Activated CD8-positive, alpha-beta T cell treated with anti-CD3 and anti-CD28 coated beads for 36 hours (primary cell): Measurements from ENCODE around the gene BOC. TPM values are rescaled to one million over a fixed set of nuclear protein-coding genes. Genes with fewer than 3 reads are reported as not detected.

ENCODE experiments used
- ATAC-seq: fragments of 200-7000 bp; cut with Tn5 transposase; one replicate; pipeline ENCODE4 v1.10.0; 2021; ENCODE audit warnings: mild to moderate bottlenecking, moderate library complexity
- CTCF ChIA-PET: fragments of 350-600 bp; sonication (Branson Sonifier 250); formaldehyde crosslinking; loops from one replicate; lab custom pipeline; 2021; ENCODE audit warnings: antibody characterized with exemption; lab: Charles Lee
- POLR2A ChIA-PET: fragments of 350-600 bp; sonication (Branson Sonifier 250); formaldehyde crosslinking; loops from one replicate; lab custom pipeline; 2021; ENCODE audit warnings: antibody characterized with exemption; lab: Charles Lee
- DNase-seq: peaks from one replicate; pipeline ENCODE4 v3.0.0-alpha.2; 2020
- H3K27ac Mint-ChIP-seq: one replicate; pipeline ENCODE4 v1.8.0; 2021; ENCODE audit warnings: mild to moderate bottlenecking, mixed read lengths
- H3K27me3 Mint-ChIP-seq: one replicate; pipeline ENCODE4 v1.8.0; 2021; ENCODE audit warnings: mixed read lengths
- H3K36me3 Mint-ChIP-seq: one replicate; pipeline ENCODE4 v1.8.0; 2021; ENCODE audit warnings: low read depth, mixed read lengths
- H3K4me1 Mint-ChIP-seq: one replicate; pipeline ENCODE4 v1.8.0; 2021; ENCODE audit warnings: low read depth, mixed read lengths
- H3K4me3 Mint-ChIP-seq: one replicate; pipeline ENCODE4 v1.8.0; 2021; ENCODE audit warnings: mild to moderate bottlenecking, moderate library complexity, mixed read lengths
- H3K9me3 Mint-ChIP-seq: one replicate; pipeline ENCODE4 v1.8.0; 2021; ENCODE audit warnings: mixed read lengths
- CTCF ChIP-seq: fragments of 200-600 bp; IDR thresholded peaks from one replicate; pipeline ENCODE4 v1.8.0; 2022; ENCODE audit warnings: antibody characterized with exemption, mild to moderate bottlenecking
- intact Hi-C: fragments of 100-400 bp; cut with micrococcal nuclease; formaldehyde crosslinking; loops from one replicate; pipeline ENCODE4 v1.10.0; 2022
- total RNA-seq, 2 experiments: library from RNA; stranded (reverse); gene quantifications; one replicate each; pipeline ENCODE4 v1.2.3, GENCODE V29; 2021

BOC gene
- total RNA-seq, 2 experiments from 2014 or later = 0.20 to 0.49 TPM

GRCh38 chr3:113173102-113173501 is 38.3 kb upstream of the BOC start:
- CTCF ChIA-PET = no interaction called here
- ATAC-seq = no peak

GRCh38 chr3:113174304-113174703 is 37.1 kb upstream of the BOC start:
- ATAC-seq (no peak), DNase-seq (no peak)
- intact Hi-C loops = no loop called here
- Mint-ChIP-seq H3K27ac (no peak overlapping the region), H3K9me3 (no peaks in the 10 kb centered on the region), H3K4me3 (no peak overlapping the region), H3K36me3 (no peaks in the 10 kb centered on the region), H3K4me1 (peaks cover 2% of the 10 kb centered on the region), H3K27me3 (no peaks in the 10 kb centered on the region)
- ChIA-PET POLR2A (no interaction called here), CTCF (no interaction called here)
- no peak for TF ChIP-seq CTCF

More at GRCh38 chr3:113173102-113173501, 38.3 kb upstream of the BOC start:
- DNase-seq = no peak
- Mint-ChIP-seq H3K27ac (no peak overlapping the region), H3K4me3 (no peak overlapping the region), H3K36me3 (no peaks in the 10 kb centered on the region), H3K27me3 (no peaks in the 10 kb centered on the region), H3K9me3 (no peaks in the 10 kb centered on the region), H3K4me1 (peaks cover 3% of the 10 kb centered on the region)
- intact Hi-C loops = no loop called here
- no peak for TF ChIP-seq CTCF
- POLR2A ChIA-PET = no interaction called here

GRCh38 chr3:113174801-113175485 is 36.4 kb upstream of the BOC start:
- H3K4me3 Mint-ChIP-seq = no peak overlapping the region
- ATAC-seq (no peak), DNase-seq (no peak)
- CTCF ChIA-PET = interaction anchor here (1.3 kb wide), 1 partner anchor 113 kb away, joined by 4 read pairs; no protein-coding TSS in a partner anchor
- no peaks in the 10 kb centered on the region for H3K27me3 Mint-ChIP-seq
- TF ChIP-seq CTCF = no peak
- intact Hi-C loops = no loop called here
- H3K27ac Mint-ChIP-seq = no peak overlapping the region
- no peaks in the 10 kb centered on the region for H3K36me3 Mint-ChIP-seq
- POLR2A ChIA-PET = no interaction called here
- no peaks in the 10 kb centered on the region for H3K4me1 Mint-ChIP-seq
- H3K9me3 Mint-ChIP-seq = no peaks in the 10 kb centered on the region

GRCh38 chr3:113177526-113177925 is 33.8 kb upstream of the BOC start:
- POLR2A ChIA-PET = no interaction called here
- H3K27me3 Mint-ChIP-seq = no peaks in the 10 kb centered on the region

More at GRCh38 chr3:113177526-113177925, 33.8 kb upstream of the BOC start:
- DNase-seq (no peak), ATAC-seq (no peak)
- intact Hi-C loops = no loop called here
- no peak overlapping the region for H3K4me3 Mint-ChIP-seq
- H3K4me1 Mint-ChIP-seq = no peaks in the 10 kb centered on the region
- H3K36me3 Mint-ChIP-seq = no peaks in the 10 kb centered on the region
- TF ChIP-seq CTCF = no peak
- CTCF ChIA-PET = no interaction called here
- no peak overlapping the region for H3K27ac Mint-ChIP-seq
- no peaks in the 10 kb centered on the region for H3K9me3 Mint-ChIP-seq
